GM12865 (cell line): ENCODE results near the gene TMEFF2.

Experiments used
- DNase-seq: peaks from one replicate; pipeline ENCODE4 v3.0.0; 2010; ENCODE audit warnings: low read depth
- H3K4me3 ChIP-seq: 2 replicates; pipeline ENCODE4 v1.5.1; 2011; ENCODE audit warnings: mild to moderate bottlenecking, low read depth, low read length, control low read depth
- CTCF ChIP-seq: IDR thresholded peaks from 2 replicates; pipeline ENCODE4 v1.5.1; 2011; ENCODE audit warnings: low read length, control low read depth, low read depth, inconsistent platforms; ENCODE audit not compliant: insufficient read depth; ENCODE audit errors: missing control alignments

Gene TMEFF2

GRCh38 chr2:191974676-191975075 is 220.1 kb downstream of the TMEFF2 start:
- no peak for DNase-seq
- H3K4me3 ChIP-seq, result no peak overlapping the region
- no peak for TF ChIP-seq CTCF

- no peak for TF ChIP-seq CTCF
- H3K4me3 ChIP-seq, result no peak overlapping the region
- no peak for DNase-seq
These were observed 223.9 kb downstream of the TMEFF2 start for GRCh38 chr2:191970867-191971266.

GRCh38 chr2:191968120-191968519 is 226.6 kb downstream of the TMEFF2 start:
- TF ChIP-seq CTCF, result no peak
- no peak for DNase-seq
- H3K4me3 ChIP-seq, result no peak overlapping the region

- no peak overlapping the region for H3K4me3 ChIP-seq
- no peak for DNase-seq
- no peak for TF ChIP-seq CTCF
These were observed 229.0 kb downstream of the TMEFF2 start for GRCh38 chr2:191965733-191966132.

- no peak overlapping the region for H3K4me3 ChIP-seq
- DNase-seq, result no peak
- no peak for TF ChIP-seq CTCF
These were observed 233.2 kb downstream of the TMEFF2 start for GRCh38 chr2:191961556-191961955.

GRCh38 chr2:191959209-191959608 is 235.5 kb downstream of the TMEFF2 start:
- no peak overlapping the region for H3K4me3 ChIP-seq
- TF ChIP-seq CTCF, result no peak
- no peak for DNase-seq

GRCh38 chr2:191957996-191958860 is 236.5 kb downstream of the TMEFF2 start:
- H3K4me3 ChIP-seq, result no peak overlapping the region
- DNase-seq, result no peak
- no peak for TF ChIP-seq CTCF
